Hepatocyte (in vitro differentiated cells): Measurements from ENCODE around the gene APOA5. TPM values are rescaled to one million over a fixed set of nuclear protein-coding genes. Genes with fewer than 3 reads are reported as not detected.
A peak's percentile ranks its signal among the peaks of the same experiment; 100 is the strongest.

Source experiments
- DNase-seq: peaks from one replicate; pipeline ENCODE4 v3.0.0-alpha.2; 2016; ENCODE audit warnings: low spot score
- H2AFZ ChIP-seq: fragments of 200-600 bp; sonication (generic); 2 replicates; pipeline ENCODE4 v1.6.0; 2016; ENCODE audit warnings: antibody characterized with exemption, mild to moderate bottlenecking
- H3K27ac ChIP-seq: fragments of 200-600 bp; sonication (generic); 2 replicates; pipeline ENCODE4 v1.5.1; 2016; ENCODE audit warnings: mild to moderate bottlenecking
- H3K27me3 ChIP-seq: fragments of 200-600 bp; sonication (generic); 2 replicates; pipeline ENCODE4 v1.6.1; 2016
- H3K36me3 ChIP-seq: fragments of 200-600 bp; sonication (generic); replicated peaks from 2 replicates; pipeline ENCODE4 v1.5.1; 2016; ENCODE audit warnings: low read depth; ENCODE audit not compliant: insufficient read depth
- H3K4me1 ChIP-seq: fragments of 200-600 bp; sonication (generic); 2 replicates; pipeline ENCODE4 v1.5.1; 2016; ENCODE audit warnings: mild to moderate bottlenecking, moderate library complexity; ENCODE audit not compliant: insufficient read depth
- H3K4me2 ChIP-seq: fragments of 200-600 bp; sonication (generic); 2 replicates; pipeline ENCODE4 v1.6.0; 2016
- H3K4me3 ChIP-seq: fragments of 200-600 bp; sonication (generic); 2 replicates; pipeline ENCODE4 v1.5.1; 2016; ENCODE audit warnings: mild to moderate bottlenecking
- H3K79me2 ChIP-seq: fragments of 200-600 bp; sonication (generic); 2 replicates; pipeline ENCODE4 v1.6.0; 2017; ENCODE audit warnings: mild to moderate bottlenecking
- H3K9me2 ChIP-seq: fragments of 200-600 bp; sonication (generic); replicated peaks from 2 replicates; pipeline ENCODE4 v1.6.0; 2017; ENCODE audit warnings: mild to moderate bottlenecking; ENCODE audit not compliant: insufficient read depth
- H3K9me3 ChIP-seq: fragments of 200-600 bp; sonication (generic); 2 replicates; pipeline ENCODE4 v1.5.1; 2016; ENCODE audit warnings: low read depth, mild to moderate bottlenecking
- H4K20me1 ChIP-seq: fragments of 200-600 bp; sonication (generic); 2 replicates; pipeline ENCODE4 v1.6.0; 2016; ENCODE audit warnings: mild to moderate bottlenecking; ENCODE audit not compliant: insufficient read depth, poor library complexity, severe bottlenecking
- CTCF ChIP-seq: fragments of 200-600 bp; sonication (generic); IDR thresholded peaks from 2 replicates; pipeline ENCODE4 v1.5.1; 2016; ENCODE audit warnings: antibody characterized with exemption, mild to moderate bottlenecking; ENCODE audit not compliant: poor library complexity
- EZH2 ChIP-seq: fragments of 200-600 bp; sonication (generic); IDR thresholded peaks from 2 replicates; pipeline ENCODE4 v1.6.1; 2016; ENCODE audit warnings: antibody characterized with exemption, mild to moderate bottlenecking, borderline replicate concordance
- EZH2phosphoT487 ChIP-seq: fragments of 200-600 bp; sonication (generic); IDR thresholded peaks from one replicate; pipeline ENCODE4 v1.6.1; 2018; ENCODE audit warnings: antibody characterized with exemption, mild to moderate bottlenecking, low read depth, moderate library complexity; ENCODE audit not compliant: unreplicated experiment, severe bottlenecking
- WGBS: methylation state at CpG from one replicate; pipeline ENCODE4 v1.1.6; 2016; ENCODE audit warnings: low lambda C conversion rate; ENCODE audit errors: missing lambda C conversion rate; 5-methylcytosine and 5-hydroxymethylcytosine counted together
- polyA plus RNA-seq: library from polyadenylated mRNA; unstranded; fragments of >200 nt; fragmentation: Nextera tagmentation; extraction: Ambion mirVana; gene quantifications from 2 replicates; pipeline ENCODE4 v1.2.1, GENCODE V29; 2016
- total RNA-seq: library from RNA; depleted of rRNA; stranded (reverse); fragments of >200 nt; gene quantifications from 2 replicates; pipeline ENCODE4 v1.2.3, GENCODE V29; 2014

APOA5 gene
- total and polyA plus RNA-seq, 2 experiments from 2014 or later: 14.6 to 20.3 TPM

DNA sequence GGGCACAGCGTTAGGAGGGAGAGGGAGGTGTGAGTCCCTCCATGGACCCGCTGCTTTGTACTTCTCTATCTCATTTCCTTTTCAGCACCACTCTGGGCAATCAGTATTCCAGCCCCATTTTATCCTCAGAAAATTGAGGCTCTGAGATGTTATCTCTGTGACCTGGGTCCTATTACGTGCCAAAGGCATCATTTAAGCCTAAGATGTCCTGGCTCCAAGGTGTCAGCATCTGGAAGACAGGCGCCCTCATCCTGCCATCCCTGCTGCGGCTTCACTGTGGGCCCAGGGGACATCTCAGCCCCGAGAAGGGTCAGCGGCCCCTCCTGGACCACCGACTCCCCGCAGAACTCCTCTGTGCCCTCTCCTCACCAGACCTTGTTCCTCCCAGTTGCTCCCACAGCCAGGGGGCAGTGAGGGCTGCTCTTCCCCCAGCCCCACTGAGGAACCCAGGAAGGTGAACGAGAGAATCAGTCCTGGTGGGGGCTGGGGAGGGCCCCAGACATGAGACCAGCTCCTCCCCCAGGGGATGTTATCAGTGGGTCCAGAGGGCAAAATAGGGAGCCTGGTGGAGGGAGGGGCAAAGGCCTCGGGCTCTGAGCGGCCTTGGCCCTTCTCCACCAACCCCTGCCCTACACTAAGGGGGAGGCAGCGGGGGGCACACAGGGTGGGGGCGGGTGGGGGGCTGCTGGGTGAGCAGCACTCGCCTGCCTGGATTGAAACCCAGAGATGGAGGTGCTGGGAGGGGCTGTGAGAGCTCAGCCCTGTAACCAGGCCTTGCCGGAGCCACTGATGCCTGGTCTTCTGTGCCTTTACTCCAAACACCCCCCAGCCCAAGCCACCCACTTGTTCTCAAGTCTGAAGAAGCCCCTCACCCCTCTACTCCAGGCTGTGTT lies 37.2 kb upstream of the APOA5 start:
- peaks cover 42% of the 10 kb centered on the region for H3K4me1 ChIP-seq
- H4K20me1 ChIP-seq: no peaks in the 10 kb centered on the region
- no peaks in the 10 kb centered on the region for H3K27me3 ChIP-seq
- WGBS: 46% methylated on average over 15 of the region's 16 CpGs
- no peaks in the 10 kb centered on the region for H3K79me2 ChIP-seq
- no peak overlapping the region for H3K4me3 ChIP-seq
- no peaks in the 10 kb centered on the region for H3K9me3 ChIP-seq
- H3K36me3 ChIP-seq: no peaks in the 10 kb centered on the region
- peak overlapping the region; percentile 59 for H3K4me2 ChIP-seq
- no peaks in the 10 kb centered on the region for H3K9me2 ChIP-seq
- peak; percentile 83 for DNase-seq
- H3K27ac ChIP-seq: peak overlapping the region; percentile 95
- TF ChIP-seq EZH2 (no peak), EZH2phosphoT487 (no peak), CTCF (no peak)
- no peak overlapping the region for H2AFZ ChIP-seq

DNA sequence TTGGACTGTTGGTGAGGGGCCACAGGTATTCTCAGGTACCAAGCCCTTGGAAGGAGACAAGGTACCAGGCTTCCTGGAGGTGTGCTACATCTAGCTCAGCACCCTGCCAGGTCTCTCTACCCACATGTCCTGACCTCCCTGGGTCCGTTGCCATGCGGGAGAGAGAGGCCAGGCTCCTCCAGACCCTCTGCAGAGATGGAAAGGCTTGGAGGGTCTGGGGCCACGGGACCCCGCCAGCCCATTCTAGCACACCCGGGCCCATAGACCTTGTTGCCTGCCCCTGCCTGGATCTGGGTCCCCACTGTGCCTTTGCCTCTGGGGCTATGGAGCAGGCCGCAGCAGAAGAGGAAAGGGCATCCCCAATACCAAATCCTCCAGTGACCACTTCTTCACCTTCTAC lies 35.8 kb upstream of the APOA5 start:
- H3K4me1 ChIP-seq: peaks cover 50% of the 10 kb centered on the region
- H2AFZ ChIP-seq: no peak overlapping the region
- H3K4me2 ChIP-seq: no peak overlapping the region
- H3K36me3 ChIP-seq: no peaks in the 10 kb centered on the region
- WGBS: 86% methylated on average over 6 of the region's 6 CpGs
- H3K27ac ChIP-seq: peak overlapping the region; percentile 95
- no peak for DNase-seq
- H3K9me3 ChIP-seq: no peaks in the 10 kb centered on the region
- no peaks in the 10 kb centered on the region for H3K79me2 ChIP-seq
- no peak overlapping the region for H3K4me3 ChIP-seq
- no peaks in the 10 kb centered on the region for H3K9me2 ChIP-seq
- TF ChIP-seq EZH2phosphoT487 (no peak), CTCF (no peak), EZH2 (no peak)
- no peaks in the 10 kb centered on the region for H4K20me1 ChIP-seq
- H3K27me3 ChIP-seq: no peaks in the 10 kb centered on the region

GRCh38 chr11:116826751-116827431 lies 35.2 kb upstream of the APOA5 start:
- DNase-seq: peak; percentile 58
- H3K27ac ChIP-seq: peak overlapping the region; percentile 95
- no peaks in the 10 kb centered on the region for H3K9me3 ChIP-seq
- H3K9me2 ChIP-seq: no peaks in the 10 kb centered on the region
- no peak overlapping the region for H2AFZ ChIP-seq
- no peak for TF ChIP-seq CTCF
- WGBS: 57% methylated on average over 9 of the region's 9 CpGs
- no peaks in the 10 kb centered on the region for H3K27me3 ChIP-seq
- H3K4me2 ChIP-seq: no peak overlapping the region
- no peaks in the 10 kb centered on the region for H3K79me2 ChIP-seq
- H3K4me1 ChIP-seq: peaks cover 45% of the 10 kb centered on the region
- H3K36me3 ChIP-seq: no peaks in the 10 kb centered on the region
- H3K4me3 ChIP-seq: no peak overlapping the region
- no peaks in the 10 kb centered on the region for H4K20me1 ChIP-seq
